NCI-H1092 (cell line): ENCODE results near the gene PTPN20.

Source experiments
- DNase-seq: peaks from one replicate; lab custom pipeline; 2025; lab: John Stamatoyannopoulos, UW

Gene PTPN20

GRCh38 chr10:47034441-47035051, 123.3 kb downstream of the PTPN20 start:
- no peak for DNase-seq

GRCh38 chr10:47035171-47035818, 124.1 kb downstream of the PTPN20 start:
- DNase-seq: no peak

- DNase-seq: no peak
Observed at GRCh38 chr10:47035819-47036337, 124.7 kb downstream of the PTPN20 start.

- DNase-seq: no peak
Observed at GRCh38 chr10:47036771-47037170, 125.5 kb downstream of the PTPN20 start.

- DNase-seq: no peak
Observed at GRCh38 chr10:47037654-47038425, 126.6 kb downstream of the PTPN20 start.

- no peak for DNase-seq
Observed at GRCh38 chr10:47038881-47039561, 127.8 kb downstream of the PTPN20 start.

GRCh38 chr10:47039562-47039913, 128.3 kb downstream of the PTPN20 start:
- DNase-seq: no peak

GRCh38 chr10:47040041-47040491, 128.8 kb downstream of the PTPN20 start:
- no peak for DNase-seq

GRCh38 chr10:47040681-47041080, 129.5 kb downstream of the PTPN20 start:
- DNase-seq: no peak

GRCh38 chr10:47041396-47042198, 130.4 kb downstream of the PTPN20 start:
- DNase-seq: no peak

- no peak for DNase-seq
Observed at GRCh38 chr10:47042199-47042473, 130.9 kb downstream of the PTPN20 start.

- DNase-seq: no peak
Observed at GRCh38 chr10:47042780-47043750, 131.8 kb downstream of the PTPN20 start.

- no peak for DNase-seq
Observed at GRCh38 chr10:47043928-47044538, 132.8 kb downstream of the PTPN20 start.

- no peak for DNase-seq
Observed at GRCh38 chr10:47044741-47045140, 133.5 kb downstream of the PTPN20 start.

- DNase-seq: no peak
Observed at GRCh38 chr10:47045331-47045861, 134.2 kb downstream of the PTPN20 start.

GRCh38 chr10:47046321-47047126, 135.3 kb downstream of the PTPN20 start:
- DNase-seq: no peak

- no peak for DNase-seq
Observed at GRCh38 chr10:47047127-47047504, 135.9 kb downstream of the PTPN20 start.

- no peak for DNase-seq
Observed at GRCh38 chr10:47047577-47048525, 136.6 kb downstream of the PTPN20 start.
